K562 (cell line): ENCODE data around the gene IL27RA.

Source experiments
- CTCF ChIP-seq, 3 experiments: IDR thresholded peaks in 2 of 3; conservative IDR thresholded peaks in 1 of 3; 2 replicates each; pipeline ENCODE4 v1.5.1; 2011 to 2012; ENCODE audit warnings: low read length in 3 of 3, mild to moderate bottlenecking in 3 of 3, control low read depth in 2 of 3, improper control_type of control experiment in 1 of 3, inconsistent platforms in 1 of 3, low read depth in 1 of 3, mixed read lengths in 1 of 3, moderate library complexity in 1 of 3; ENCODE audit not compliant: insufficient read depth in 2 of 3
- DPF2 ChIP-seq: fragments of 450-650 bp; IDR thresholded peaks from 2 replicates; pipeline ENCODE4 v1.6.1; 2016
- JUND ChIP-seq, 2 experiments: IDR thresholded peaks; 2 replicates in 1 of 2; 3 replicates in 1 of 2; pipeline ENCODE4 v1.6.1; 2011; ENCODE audit warnings: borderline replicate concordance in 2 of 2, low read depth in 2 of 2, low read length in 2 of 2, improper control_type of control experiment in 1 of 2, missing biosample characterization in 1 of 2, missing genetic modification characterization in 1 of 2, missing genetic modification reagents in 1 of 2
- KDM1A ChIP-seq, 2 experiments: fragments of 450-650 bp; IDR thresholded peaks; 2 replicates each; pipeline ENCODE4 v1.6.1; 2016; ENCODE audit warnings: mild to moderate bottlenecking in 2 of 2
- POLR2AphosphoS5 ChIP-seq: IDR thresholded peaks from 2 replicates; pipeline ENCODE4 v1.6.1; 2011; ENCODE audit warnings: mild to moderate bottlenecking, low read depth, low read length, moderate library complexity; ENCODE audit not compliant: control insufficient read depth, insufficient read depth
- RAD51 ChIP-seq: fragments of 450-650 bp; IDR thresholded peaks from 2 replicates; pipeline ENCODE4 v1.7.1; 2016; ENCODE audit warnings: low read depth, mild to moderate bottlenecking, borderline replicate concordance
- SIX5 ChIP-seq, 2 experiments: IDR thresholded peaks; 2 replicates each; pipeline ENCODE4 v1.6.1; 2011; ENCODE audit warnings: low read length in 2 of 2, borderline replicate concordance in 1 of 2, low read depth in 1 of 2, mild to moderate bottlenecking in 1 of 2, moderate library complexity in 1 of 2; ENCODE audit not compliant: insufficient read depth in 1 of 2
- ZNF217 ChIP-seq: sonication (generic); formaldehyde crosslinking; IDR thresholded peaks from 2 replicates; pipeline ENCODE4 v1.8.0; 2022; ENCODE audit warnings: mild to moderate bottlenecking, missing genetic modification reagents

- TF ChIP-seq ZNF217 (no peak), SIX5 (IDR thresholded peaks at IDR 0.05; ENCODE audit: borderline replicate concordance in 1 of 2, insufficient read depth in 1 of 2, low read depth in 1 of 2, low read length in 2 of 2) (no peak), JUND (IDR thresholded peaks at IDR 0.05; ENCODE audit: borderline replicate concordance, low read depth, low read length) (no peak), JUND (tag; IDR thresholded peaks at IDR 0.05; ENCODE audit: borderline replicate concordance, low read depth, low read length) (no peak), DPF2 (no peak), KDM1A (IDR thresholded peaks at IDR 0.05) (no peak), CTCF (IDR thresholded peaks at IDR 0.05 in 2 of 3, conservative IDR thresholded peaks at IDR 0.05 in 1 of 3; ENCODE audit: insufficient read depth in 2 of 3, low read depth in 1 of 3, low read length in 3 of 3) (no peak), POLR2AphosphoS5 (no peak), RAD51 (no peak)
Observed at GRCh38 chr19:14054721-14055120, 23.2 kb downstream of the IL27RA start.
